Measurements from ENCODE around the gene TST.
A peak's percentile ranks its signal among the peaks of the same experiment; 100 is the strongest.

The TST gene

DNA sequence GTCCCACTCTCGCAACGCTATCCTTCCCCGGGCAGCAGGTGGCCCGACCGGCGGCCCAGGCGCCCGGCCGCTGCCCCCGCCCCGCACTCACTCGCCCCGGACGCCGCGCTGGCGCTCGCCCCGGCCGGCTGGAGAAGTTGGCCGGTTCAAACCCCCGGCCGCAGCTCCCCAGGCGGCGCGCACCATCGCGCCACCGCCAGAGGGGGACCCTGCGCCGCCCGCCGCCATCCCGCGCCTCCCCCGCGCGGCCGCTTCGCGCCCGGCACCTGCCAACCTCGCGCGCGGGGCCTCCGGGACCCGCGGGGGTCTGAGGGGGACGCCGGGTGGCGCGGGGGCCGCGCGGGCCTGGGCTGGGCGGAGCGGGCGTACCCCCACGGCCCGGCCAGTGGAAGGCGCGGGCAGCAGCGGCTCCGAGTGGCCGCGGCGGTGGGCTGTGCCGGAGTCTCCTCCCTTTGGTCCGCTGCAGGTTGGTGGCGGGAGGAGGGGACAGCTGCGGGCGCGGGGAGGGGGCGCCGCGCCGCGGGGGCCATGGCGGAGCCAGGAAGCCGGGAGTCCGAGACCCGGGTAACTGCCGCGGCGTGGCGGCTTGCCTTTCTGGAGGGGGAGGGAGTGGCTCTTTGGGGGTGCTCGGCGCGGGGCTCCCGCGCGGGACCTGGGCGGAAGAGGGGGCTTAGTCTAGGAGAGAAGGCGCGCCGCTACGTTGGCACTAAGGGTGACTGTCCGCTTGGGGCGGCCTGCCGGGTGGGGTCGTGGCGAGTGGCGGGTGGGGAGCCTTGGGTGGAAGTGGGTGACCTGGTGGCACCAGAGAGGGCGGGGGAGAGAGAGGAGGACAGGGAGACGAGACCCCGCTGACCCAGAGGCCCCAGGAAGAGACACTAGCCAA is at the start of gene TST, which contains the start of gene MPST:
Gene TST (minus strand): TSS at position 139 of the 883 bp plus-strand sequence. CDS start 715 bp downstream, outside the sequence.
Gene MPST (plus strand): TSS at position 434 of the 883 bp plus-strand sequence. CDS start 95 bp downstream, at position 529.
- peak; percentile 58 to 70 for DNase-seq

GRCh38 chr22:37068859-37069258 is 49.6 kb upstream of the TST start:
- DNase-seq, result no peak

GRCh38 chr22:37067428-37067827 is 48.2 kb upstream of the TST start:
- DNase-seq, result no peak

DNA sequence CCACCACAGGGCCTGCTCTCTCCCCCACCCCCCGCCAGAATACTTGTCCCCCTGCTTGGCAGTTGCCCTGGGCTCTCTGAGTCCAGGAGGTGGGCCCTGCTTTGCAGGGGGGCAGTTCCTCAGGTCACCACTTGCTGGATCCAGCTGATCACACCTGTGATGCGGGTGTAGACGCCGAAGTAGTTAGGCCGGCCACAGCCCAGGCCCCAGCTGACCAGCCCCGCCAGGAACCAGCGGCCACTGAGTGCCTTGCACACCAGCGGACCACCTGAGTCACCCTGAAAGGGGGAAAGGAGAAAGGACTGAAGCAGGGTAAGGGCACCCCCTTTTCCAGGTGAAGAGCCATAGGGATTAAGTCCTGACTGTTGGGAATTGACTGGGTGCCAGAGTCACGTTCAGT is 46.7 kb upstream of the TST start:
- no peak for DNase-seq

- DNase-seq, result no peak
These were observed 45.9 kb upstream of the TST start for GRCh38 chr22:37065180-37065579.

DNA sequence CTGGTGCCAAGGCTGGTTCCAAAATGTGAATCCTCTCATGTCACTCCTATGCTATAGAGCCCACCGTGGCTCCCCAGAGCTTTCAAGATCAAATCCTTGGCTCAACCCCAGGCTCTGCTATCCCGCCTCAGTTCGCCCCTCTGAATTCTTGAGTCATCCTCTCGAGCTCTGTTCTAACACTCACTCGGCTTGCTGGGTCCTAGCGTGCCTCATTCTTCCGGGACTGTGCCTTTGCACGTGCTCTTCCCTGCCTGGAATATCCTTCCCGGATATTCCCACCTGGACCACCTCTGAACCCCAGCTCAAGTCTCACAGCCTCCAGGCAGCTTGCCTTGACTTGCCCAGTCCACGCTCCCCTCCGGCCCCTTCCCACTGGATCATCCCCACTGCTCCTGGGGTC is 45.3 kb upstream of the TST start:
- no peak for DNase-seq

GRCh38 chr22:37063431-37064420 is 44.5 kb upstream of the TST start:
- DNase-seq, result peak; percentile 61 to 76

DNA sequence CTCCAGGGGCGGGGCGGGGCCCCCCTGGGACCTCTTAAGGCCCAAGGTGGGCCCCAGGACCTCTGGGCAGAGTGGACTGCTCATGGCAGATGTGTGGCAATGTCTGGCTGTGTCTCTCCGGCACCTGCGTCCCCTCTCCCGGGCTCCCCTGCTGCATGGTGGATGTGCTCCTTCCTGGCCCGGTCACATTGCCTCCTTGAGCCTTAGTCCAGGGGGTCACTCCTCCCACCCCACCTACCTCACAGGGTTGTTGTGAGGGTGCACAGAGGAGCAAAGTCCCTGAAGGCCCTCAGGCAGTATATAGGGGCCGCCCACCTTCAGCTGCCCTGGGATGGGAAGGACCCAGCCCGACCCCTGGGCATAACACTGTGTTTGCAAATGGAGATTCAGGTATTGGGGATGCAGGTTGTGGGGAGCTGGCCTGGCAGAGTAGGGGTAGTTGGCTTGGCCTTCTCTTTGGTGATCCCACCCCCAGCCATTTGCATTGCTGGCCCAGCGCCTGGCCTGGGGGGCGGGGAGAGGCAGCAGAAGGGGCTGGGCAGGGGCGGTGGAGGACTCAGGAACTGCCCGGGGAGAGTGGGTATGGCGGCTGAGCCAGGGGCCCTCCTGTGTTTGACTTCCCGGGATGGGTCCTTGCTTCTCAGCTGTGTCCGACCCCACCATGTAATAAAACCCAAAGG is 43.6 kb upstream of the TST start:
- no peak for DNase-seq

DNA sequence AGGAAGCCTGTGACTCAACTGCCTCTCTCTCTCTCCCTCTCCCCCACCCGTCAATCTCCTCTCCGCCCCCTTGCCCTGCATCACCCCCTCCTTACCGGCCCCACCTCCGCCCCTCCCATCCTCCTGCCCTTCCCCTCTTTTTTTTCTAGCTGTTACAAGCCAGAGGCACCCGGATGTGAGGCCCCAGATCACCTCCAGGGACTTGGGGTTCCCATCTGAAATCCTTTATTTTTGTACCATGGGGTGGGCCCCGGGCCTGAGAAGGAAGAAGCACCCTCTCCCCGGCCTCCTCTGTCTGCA is 43.1 kb upstream of the TST start:
- no peak for DNase-seq

DNA sequence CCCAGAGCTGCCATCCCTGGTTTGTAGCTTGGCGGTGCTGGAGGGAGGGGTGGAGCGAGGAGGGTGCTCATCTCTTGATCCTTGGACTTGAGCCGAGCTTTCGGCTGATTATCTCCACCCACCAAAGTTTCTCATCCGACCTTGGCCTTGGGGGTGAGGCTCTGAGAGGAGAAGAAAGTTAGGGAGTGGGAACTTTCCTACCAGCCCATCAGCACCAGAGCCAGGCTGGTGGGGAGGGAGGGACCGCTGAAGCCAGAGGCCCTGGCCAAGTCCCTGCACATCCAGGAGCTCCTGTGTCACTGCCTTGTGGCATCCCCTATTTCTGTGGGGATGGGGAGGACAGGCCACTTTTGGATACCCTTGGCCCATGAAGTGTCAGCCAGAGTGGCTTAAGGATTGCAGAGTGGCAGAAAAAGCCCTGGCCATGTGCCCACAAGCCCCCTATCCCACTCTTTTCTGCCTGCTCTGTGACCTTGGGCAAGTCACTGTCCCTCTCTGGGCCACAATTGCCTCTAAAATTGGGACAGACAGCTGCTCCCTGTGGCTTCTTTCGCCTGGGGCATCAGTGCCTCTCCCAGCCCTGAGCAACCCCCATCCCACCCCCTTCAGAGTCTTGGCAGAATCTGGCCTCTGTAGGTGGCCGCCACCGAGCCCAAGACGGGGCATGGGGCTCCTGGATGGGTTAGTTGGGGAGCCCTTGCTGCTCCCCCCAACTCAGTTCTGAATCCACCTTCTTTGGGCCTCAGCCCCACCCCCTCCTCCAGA is 42.5 kb upstream of the TST start:
- no peak for DNase-seq

GRCh38 chr22:37060801-37061610 is 41.8 kb upstream of the TST start:
- peak; percentile 23 to 53 for DNase-seq

DNA sequence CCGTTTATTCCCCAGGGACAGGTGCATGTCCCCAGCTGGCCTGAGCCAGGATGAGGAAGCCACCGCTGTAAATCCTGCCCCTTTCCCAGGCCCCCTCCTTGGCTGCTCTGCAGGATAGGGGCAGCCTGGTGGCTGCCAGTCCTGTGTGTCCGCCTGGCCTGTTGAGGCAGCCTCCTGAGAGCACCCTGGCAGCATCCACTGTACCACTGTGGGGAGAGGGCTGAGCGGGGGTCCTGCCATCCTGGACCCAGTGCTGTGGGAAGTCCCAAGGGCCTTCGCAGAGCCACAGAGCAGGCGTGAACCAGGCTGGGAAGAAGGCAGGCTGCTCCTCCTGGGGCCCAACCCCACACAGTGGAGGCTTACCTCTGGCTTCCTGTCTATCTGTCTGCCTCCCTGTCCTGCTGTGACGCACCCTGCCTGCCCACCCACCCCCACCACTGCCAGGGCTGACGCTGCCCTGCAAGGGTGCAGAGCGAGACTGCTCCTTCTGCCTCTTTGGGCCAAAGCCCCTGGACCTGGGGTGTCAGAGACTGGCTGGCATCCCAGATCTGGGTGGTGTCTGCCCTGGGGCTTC is 40.7 kb upstream of the TST start:
- no peak for DNase-seq

DNA sequence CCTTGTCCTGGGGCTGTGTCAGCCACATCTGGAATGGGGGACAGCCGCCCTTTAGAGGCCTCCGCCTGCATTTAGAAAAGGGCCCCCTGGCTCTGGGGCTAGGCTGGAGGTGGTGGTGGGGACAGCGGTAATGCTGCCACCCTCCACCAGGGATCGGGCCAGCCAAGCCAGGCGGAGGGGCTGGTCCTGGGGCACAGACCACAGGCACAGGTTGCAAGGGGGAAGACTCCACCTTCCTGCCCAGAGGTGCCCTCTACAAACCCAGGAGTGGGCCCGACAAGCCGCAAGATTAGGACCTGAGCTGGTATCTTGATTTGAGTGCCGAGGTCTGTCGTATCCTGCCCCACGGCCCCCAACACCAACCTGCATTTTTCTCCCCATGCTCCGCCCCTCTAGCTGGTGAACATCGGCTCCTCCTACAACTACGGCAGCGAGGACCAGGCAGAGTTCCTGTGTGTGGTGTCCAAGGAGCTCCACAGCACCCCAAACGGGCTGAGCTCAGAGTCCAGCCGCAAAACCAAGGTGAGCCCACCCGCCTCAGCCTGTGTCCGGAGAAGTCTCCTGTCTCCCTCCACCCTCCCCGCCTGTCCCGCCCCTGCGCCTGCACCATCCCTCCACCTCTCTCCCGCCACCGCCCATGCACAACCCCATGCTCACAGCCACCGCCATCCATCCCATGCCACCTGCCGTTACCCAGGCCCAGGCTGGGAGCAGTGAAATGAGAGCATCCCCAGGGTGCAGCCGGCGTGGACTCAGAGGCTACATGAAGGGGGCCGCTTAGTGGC is 39.9 kb upstream of the TST start:
- DNase-seq, result no peak

GRCh38 chr22:37057796-37058510 is 38.7 kb upstream of the TST start:
- no peak for DNase-seq

- DNase-seq, result no peak
These were observed 38.0 kb upstream of the TST start for GRCh38 chr22:37057226-37057625.

- DNase-seq, result no peak
These were observed 37.0 kb upstream of the TST start for GRCh38 chr22:37056246-37056645.

DNA sequence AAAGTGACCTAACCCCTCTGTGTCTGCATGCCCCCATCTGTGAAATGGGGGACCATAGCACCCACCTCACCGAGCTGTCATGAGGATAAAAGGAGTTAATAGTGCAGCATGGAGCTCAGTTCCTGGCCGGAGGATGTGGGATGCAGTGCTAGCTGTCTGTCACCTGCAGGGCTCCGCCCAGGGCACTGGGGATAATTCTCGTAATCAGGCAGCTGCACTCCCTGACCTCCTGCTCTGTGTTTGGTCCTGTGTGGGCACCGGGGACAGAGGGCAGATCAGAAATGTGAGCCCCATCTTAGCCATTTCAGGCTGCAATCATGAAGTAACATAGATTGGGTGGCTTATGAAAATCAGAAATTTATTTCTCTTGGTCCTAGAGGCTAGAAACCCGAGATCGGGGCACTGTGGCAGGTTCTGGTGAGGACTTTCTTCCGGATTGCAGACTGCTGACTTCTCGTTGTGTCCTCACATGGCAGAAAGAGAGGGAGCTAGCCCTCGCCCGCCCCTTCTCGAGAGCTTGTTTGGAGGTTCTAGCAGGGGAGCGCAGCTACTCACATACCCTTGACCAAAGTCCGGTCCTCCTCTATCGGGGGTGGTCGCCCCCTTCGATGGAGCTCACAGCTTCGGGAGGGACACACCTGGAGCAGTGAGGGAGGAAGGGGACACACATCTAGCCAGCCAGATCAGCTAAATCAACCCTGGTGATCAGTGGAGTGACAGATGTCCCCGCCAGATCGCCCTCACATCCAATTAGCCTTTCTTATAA is 35.5 kb upstream of the TST start:
- DNase-seq, result no peak

DNA sequence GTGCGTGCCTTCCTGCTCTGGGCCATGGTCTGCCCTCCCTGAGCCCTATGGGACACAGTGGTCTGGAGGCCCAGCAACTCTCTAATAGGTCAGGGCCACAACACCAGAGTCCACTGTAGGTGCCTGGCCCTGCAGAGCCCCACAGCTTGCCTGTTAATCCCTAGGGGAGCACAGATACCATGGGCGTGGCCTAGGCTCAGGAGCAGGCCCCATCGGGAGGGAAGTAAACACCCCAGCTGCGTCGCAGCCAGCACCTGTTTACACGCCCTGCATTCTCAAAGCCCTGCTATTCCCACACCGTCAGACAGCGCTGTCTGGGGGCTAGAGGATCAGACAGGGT is 34.8 kb upstream of the TST start:
- DNase-seq, result peak in 1 of 2 experiments; percentile 51

Measured in NCI-H2081 (cell line).